ENCODE results near the gene DOCK7. TPM values are rescaled to one million over a fixed set of nuclear protein-coding genes. Genes with fewer than 3 reads are reported as not detected.

Gene DOCK7
- total and polyA plus RNA-seq, 2 of the 8 experiments (the other 6 are each of a cell fraction or from before 2014, with no cell fraction given) = 10.2 to 33.7 TPM

- TF ChIP-seq CHD7 (IDR thresholded peaks at IDR 0.05; ENCODE audit: insufficient replicate concordance, low read length) (no peak), YY1 (IDR thresholded peaks at IDR 0.05; ENCODE audit: low read depth, low read length) (no peak), GTF2F1 (IDR thresholded peaks at IDR 0.05; ENCODE audit: borderline replicate concordance, low read depth, low read length) (no peak), SIRT6 (IDR thresholded peaks at IDR 0.05; ENCODE audit: low read length) (no peak), CREB1 (IDR thresholded peaks at IDR 0.05) (no peak), CTCF (IDR thresholded peaks at IDR 0.05; ENCODE audit: control extremely low read depth in 1 of 3, insufficient read depth in 1 of 3, low read depth in 1 of 3, low read length in 3 of 3) (no peak), BACH1 (IDR thresholded peaks at IDR 0.05; ENCODE audit: low read length) (no peak), ASH2L (IDR thresholded peaks at IDR 0.05; ENCODE audit: low read length) (no peak), KDM1A (IDR thresholded peaks at IDR 0.05; ENCODE audit: borderline replicate concordance, low read length) (no peak), CHD2 (IDR thresholded peaks at IDR 0.05; ENCODE audit: low read length) (no peak), CEBPB (IDR thresholded peaks at IDR 0.05; ENCODE audit: low read depth, low read length) (no peak)
These were observed 19.5 kb upstream of the DOCK7 start (continued) for GRCh38 chr1:62707744-62708120.

Data from H1 (cell line).